HG03442 (cell line): Measurements from ENCODE around the gene ODAD4.

ENCODE experiments used
- ATAC-seq: cut with Tn5 transposase; IDR thresholded peaks from one replicate; pipeline ENCODE4 v1.9.1; 2021; ENCODE audit warnings: mild to moderate bottlenecking, moderate library complexity; ENCODE audit not compliant: unreplicated experiment

The ODAD4 gene

DNA sequence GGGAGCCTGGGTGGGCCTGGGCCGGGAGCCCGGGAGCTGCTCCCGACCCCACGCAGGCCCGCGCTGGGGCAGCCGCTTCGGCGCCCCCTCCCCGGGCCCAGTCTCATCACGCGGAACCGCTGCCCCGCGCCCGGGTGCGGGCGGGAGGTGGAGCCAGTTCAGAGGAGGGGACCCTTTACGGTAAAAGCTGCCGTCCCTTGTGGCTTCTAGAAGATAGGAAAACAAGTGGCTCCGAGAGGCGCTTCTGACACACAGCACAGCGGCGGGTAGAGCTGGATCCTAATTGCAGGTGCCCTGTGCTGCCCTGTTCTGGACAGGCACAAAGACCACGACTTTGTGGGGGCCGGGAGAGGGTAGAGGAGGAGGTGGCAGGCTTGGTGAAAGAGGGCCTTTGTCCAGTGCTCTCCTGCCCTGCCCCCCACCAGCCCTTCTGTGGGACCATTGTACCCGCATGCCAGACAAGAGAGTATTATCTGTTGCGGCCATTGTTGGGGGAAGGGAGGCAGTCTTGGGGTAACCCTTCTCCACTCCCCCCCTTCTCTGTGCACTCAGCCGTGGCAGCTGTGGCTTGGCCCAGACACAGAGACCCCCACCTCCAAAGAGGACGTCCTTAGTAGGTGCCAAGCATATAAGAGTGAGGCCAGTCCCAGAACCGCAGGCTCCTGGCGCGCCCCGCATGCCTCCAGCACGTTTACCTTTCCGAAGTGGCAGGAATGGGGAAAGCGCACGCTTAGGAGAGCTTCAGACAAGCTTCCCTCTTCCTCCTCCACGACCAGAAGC lies 36.9 kb downstream of the ODAD4 start:
- ATAC-seq: peak; percentile 4

DNA sequence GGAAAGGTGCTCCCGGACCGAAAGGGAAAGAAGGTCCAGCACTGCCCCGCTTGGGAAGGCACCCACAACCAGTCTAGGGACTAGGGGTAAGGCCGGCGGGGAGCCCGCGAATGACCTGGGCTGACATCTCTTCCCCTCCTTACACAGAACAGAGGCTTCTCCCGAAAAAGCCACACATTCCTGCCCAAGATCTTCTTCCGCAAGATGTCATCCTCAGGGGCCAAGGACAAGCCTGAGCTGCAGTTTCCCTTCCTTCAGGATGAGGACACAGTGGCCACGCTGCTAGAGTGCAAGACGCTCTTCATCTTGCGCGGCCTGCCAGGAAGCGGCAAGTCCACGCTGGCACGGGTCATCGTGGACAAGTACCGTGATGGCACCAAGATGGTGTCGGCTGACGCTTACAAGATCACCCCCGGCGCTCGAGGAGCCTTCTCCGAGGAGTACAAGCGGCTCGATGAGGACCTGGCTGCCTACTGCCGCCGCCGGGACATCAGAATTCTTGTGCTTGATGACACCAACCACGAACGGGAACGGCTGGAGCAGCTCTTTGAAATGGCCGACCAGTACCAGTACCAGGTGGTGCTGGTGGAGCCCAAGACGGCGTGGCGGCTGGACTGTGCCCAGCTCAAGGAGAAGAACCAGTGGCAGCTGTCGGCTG lies 37.6 kb downstream of the ODAD4 start:
- ATAC-seq: no peak

DNA sequence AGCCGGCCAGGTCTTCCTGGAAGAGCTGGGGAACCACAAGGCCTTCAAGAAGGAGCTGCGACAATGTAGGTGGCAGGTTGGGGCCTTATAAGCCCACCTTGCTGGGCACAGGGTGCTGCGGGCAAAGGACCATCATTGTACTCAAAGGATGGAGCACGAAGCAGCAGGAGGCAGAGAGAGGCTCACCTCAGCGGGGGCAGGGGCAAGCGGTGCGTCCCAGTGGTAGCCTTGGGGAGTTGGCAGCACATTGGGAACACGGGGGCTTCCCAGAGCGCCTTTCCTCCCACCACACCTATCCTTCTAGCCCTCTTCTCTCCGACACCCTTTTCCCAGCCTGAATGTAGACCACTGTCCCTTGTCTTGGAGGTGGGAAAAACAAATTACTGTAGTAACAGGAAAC lies 38.3 kb downstream of the ODAD4 start:
- no peak for ATAC-seq

DNA sequence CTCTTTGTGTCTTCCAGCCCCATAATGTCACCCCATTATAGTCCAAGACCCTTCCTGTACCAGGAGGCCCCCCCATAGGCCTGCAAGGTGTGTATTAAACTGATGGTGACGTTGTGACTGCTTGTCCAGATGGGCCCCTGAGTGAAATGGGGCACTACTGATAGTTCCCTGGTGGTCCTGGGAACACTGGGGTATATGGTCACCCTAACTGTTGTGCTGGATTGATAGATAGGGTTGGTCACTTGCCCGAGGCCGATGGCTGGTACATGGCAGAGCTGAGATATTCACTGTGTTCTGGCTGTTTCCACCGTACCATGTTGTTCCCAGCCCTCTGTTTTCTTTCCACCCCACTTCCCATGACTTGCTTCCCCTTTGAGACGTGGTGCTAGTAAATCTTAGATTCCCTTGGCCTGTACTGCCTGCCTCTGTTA lies 40.5 kb downstream of the ODAD4 start:
- ATAC-seq: no peak

DNA sequence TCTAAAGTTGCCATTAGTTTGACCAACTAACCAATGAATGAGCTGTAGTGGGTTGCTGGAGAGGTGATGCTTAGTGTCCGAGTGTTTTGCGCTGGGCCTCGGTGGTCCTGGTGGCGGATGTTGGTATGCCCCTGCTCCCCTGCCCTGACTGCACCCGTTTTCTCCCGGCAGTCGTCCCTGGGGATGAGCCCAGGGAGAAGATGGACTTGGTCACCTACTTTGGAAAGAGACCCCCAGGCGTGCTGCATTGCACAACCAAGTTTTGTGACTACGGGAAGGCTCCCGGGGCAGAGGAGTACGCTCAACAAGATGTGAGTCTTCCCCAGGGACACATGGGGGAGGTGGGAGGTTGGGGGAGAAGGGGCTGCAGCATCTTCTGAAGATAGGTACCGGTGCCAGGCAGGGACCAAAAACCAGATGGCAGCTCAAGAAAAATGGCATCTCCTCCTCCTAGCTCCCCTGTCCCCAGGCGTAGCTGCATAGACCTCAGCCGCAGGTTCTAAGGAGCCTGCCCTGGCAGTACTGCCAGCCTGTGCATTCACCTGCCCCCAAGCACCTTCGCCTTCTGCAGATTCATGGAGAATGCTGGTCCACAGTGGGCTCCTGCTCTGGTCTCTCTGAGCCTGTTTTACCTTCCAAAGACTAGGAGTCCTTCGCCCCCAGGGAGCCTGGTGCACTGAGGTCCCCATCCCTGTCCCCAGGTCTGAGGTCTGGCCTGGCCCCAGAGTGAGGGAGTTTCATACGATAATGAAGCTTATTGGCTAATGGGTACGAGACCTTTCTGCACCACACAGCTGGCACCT lies 41.5 kb downstream of the ODAD4 start:
- no peak for ATAC-seq

DNA sequence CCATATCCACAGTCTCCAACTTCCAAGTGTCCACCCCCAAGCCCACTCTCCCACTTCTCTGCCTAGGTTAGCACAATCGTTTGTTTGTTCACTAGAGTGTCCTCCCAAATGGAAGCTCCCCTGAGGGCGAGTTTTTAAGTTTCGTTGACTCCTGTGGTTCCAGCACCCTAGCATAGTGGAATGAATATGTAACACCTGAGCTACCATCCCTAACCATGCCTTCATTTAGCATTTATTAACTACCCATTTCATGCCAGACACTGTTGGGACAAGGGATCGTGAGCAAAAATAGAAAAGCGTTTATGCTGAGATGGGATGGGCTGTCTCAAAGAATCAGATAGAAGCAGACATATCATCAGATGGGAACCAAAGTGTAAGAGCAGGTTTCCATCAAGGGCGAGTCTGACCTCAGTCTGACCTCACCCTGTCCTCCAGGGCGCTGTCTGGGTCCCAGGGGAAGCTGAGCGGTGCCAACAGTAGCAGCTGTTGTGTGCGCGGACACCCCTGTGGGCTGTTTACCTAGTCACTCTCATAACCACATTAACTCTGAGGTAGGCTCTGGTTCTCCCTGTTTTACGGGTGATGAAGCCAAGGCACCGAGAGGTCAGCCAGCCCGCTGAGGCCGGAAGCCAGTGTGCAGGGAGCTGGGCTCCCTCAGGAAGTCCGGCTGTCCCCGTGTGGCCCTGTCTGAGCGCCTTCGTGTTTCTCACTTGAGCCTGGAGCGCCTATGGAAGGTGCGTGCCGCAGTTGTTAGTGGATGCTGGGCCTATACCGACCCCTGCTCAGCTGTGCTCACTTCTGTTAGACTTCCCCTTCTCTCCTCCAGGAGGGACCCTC lies 42.4 kb downstream of the ODAD4 start:
- ATAC-seq: no peak

DNA sequence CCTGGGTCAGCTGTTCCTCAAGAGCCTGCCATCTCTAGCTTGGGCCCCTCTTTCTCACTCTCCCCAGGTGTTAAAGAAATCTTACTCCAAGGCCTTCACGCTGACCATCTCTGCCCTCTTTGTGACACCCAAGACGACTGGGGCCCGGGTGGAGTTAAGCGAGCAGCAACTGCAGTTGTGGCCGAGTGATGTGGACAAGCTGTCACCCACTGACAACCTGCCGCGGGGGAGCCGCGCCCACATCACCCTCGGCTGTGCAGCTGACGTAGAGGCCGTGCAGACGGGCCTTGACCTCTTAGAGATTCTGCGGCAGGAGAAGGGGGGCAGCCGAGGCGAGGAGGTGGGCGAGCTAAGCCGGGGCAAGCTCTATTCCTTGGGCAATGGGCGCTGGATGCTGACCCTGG lies 43.0 kb downstream of the ODAD4 start:
- ATAC-seq: no peak

DNA sequence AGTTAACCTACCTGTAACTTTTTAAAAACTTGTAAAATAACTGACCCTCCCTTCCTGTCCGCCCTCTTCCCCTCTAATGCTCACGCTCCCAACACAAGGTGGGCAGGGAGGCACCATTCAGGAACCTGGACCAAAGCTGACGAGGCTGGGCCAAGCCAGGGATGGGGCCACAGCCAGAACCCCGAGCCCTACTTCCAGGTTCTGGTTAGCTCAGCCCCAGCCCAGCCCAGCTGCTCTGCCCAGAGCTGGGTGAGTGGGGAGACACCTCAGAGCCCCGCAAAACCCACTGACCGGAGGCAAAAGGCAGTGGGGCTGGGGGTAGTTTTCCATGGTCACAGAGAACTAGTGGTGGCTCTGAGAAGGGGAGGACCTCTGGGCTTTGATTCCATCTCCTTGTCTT lies 43.6 kb downstream of the ODAD4 start:
- ATAC-seq: no peak

DNA sequence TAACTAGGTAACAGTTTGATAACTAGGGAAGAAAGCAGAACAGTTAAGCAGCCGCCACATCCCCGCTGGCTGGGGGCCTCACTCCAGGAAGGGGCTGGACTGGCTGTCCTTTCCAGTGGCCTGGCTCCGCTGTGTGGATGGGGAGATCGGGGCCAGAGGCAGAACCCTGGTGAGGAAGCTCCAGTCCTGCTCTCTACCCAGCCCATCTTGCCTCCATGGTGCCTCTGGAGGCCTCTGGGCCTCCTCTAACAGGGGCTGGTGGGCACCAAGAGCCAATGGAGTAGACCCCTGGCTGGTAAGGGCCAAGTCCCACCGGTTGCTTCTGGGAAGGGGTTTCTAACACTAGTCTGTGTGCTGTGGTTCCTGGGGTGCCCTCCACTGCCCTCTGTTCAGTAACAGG lies 44.2 kb downstream of the ODAD4 start:
- ATAC-seq: no peak

DNA sequence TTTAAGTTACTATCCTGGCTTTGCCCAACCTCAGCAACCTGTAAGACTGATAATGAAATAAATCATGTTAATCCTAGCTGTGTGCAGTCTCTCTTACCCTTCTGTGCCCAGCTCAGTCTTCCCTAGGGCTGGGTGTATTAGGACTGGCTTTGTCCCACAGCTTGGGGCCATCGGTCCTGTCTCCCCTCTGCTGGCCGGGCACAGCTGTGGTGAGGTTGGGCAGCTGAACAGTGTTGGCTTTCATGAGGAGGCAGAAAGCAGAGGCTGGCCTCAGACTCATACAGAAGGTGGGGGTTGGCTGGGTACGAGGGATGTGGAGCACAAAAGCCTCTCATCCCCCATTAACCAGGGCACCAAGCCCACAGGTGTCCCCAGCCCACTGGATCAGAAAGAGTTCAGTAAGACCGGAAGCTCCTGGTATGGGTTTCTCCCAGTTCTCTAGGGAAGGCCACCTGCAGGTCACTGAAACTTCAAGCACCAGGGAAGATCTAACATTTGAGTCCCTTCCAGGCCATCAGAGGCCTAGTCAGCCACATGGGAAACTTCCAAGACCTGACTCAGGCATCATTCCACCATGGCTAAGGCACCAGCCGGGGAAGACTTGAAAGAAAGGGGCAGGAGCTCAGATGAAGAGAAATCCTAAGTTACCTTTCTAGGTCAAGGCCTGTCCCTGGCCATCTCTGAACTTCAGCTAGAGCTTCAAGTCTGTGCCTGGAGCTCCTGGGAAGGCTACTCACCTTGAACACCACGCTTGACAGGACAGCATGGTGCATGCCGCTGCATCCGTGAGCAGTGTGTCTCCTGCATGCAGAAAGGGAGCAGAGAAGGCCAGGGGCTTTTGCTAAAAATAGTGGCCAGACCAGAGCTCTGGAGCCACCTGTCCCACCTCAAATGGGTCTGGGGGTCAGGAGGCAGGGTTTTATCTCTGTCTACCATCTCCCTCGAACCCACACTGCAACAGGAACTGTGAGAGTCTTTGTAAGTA lies 45.0 kb downstream of the ODAD4 start:
- no peak for ATAC-seq

DNA sequence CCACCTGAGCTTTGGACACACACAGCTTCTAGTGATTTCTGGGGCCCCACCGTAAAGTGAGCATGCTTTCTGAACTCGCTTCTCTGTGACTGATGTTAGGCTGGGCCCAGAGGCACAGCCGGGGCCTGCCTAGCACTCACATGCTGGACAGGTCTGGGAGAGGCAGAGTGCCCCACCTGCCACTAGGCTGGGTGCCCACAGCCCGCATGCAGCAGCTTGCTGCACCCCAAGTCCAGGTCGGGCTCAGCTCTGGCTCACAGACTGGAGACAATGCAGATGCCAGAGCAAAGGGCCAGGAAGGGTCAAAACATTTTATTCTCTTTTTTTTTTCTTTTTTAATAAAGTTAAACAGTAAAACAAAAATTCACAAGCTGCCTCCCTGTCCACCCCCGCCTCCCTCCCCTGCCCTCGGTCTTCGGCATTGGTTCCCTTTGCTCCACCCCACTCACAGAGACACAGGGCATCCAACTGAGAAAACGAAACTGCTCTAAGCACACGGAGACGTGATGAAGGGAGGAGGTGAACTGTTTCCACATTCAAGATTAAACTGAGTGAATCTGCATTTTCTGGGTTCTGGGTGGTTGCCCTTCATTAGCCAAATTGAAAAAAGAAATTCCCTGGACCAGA lies 45.8 kb downstream of the ODAD4 start:
- ATAC-seq: no peak

DNA sequence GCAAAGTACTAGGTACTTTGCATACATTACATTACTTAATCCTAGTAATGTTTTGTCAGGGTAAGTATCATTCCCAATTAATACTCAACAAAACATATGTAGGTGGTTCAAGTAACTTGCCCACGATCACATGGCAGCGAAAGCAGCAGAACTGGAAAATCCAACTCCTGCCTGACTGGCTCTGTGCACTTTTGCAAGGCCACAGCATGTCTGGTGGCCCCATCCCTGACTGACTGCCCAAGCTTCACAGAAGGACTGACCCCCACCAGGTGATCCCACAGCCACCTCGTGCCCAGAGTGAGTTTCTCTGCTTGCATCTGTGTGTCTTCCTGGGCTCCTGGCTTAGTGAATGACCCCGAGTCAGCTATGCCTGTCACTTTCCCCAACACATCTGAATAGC lies 47.6 kb downstream of the ODAD4 start:
- no peak for ATAC-seq

DNA sequence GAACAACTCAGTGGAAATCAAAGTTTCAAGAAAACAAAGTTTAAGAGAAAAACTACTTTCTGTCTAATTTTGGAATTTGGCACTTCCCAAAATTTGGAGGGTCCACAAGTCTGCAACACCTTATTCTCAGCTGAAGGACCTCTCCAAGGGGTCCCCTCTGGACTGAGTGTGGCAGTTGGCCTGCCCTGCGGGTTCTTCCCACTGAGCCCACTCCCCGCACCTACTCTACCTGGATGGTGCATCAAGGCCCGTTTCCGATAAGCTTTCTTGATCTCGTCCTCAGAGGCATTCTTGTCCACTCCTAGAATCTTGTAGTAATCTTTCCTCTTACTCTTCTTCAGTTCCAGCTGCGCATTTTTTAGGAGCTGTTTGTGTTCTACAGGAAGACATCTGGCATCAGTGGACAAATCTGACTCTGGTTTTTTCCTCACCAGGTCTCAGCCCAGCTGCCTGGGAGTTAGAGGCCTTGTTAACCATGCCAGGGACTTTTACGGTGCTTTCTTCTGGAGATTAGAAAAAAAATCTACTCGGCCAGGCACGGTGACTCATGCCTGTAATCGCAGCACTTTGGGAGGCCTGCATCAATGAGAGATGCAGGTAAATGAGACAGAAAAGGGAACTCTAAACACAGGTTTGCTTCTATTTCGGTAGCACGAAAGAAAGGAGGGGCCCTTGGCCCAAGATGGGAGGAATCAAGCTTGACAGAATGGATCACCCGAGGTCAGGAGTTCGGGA lies 51.8 kb downstream of the ODAD4 start:
- ATAC-seq: no peak

DNA sequence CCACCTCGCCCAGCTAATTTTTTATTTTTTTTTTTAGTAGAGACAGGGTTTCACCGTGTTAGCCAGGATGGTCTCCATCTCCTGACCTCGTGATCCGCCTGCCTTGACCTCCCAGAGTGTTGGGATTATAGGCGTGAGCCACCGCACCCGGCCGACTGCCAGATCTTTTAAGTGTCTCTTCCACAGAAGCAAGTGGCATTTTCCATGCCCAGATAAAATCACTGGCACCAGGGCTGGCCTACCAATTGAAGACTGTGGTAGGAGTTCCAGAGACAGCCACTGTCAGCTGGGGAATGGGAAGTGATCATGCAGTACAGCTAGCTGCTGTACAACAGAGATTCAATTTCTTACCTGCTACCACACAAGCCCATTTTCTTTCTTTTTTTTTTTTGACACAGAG lies 54.0 kb downstream of the ODAD4 start:
- no peak for ATAC-seq

DNA sequence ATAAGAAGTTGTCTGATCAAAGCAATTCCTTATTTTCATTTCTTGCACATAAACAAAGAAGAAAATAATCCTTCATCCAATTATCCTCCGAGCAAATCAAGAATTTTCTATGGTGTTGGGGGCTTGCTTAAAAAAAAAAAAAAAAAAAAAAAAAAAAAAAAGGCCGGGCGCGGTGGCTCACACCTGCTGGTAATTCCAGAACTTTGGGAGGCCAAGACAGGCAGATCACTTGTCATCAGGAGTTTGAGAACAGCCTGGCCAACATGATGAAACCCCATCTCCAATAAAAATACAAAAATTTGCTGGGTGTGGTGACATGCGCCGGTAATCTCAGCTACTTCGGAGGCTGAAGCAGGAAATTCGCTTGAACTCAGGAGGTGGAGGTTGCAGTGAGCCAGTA lies 55.5 kb downstream of the ODAD4 start:
- ATAC-seq: no peak

DNA sequence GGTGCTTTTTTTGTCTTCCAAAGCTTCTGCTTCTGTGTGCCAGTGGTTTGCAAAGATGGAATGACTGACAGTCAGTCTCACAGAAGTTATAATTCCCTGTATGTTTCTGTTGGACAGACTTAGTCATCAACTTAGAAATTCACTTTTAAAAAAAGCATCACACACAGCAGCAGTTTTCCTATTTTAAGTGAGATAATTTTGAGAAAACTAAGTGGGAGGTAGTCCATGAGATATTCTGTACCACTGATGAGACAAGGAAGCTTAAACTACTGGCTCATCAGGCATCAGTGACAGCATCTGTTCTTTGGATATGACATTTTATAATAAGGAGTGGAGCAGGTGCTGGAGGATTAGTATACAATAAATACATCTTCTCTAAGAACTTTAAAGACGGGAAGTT lies 56.2 kb downstream of the ODAD4 start:
- no peak for ATAC-seq

DNA sequence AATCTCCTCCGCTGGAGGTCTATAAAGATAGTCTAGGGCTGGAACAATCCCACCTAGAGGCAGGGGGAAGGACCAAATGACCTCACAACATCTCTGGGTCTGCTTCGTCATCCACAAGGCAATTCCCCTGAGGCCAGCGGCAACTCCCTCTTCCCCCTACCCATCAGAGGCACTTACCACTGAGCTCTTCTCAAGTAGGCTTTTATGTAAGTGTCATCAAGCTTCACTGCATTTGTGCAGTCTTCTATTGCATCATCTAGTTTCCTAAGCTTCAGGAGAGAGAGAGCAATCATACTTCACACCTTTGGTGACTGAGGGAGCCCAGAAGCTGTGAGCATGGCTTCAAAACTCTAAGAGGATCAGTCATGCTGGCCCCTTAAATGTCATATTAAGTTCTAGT lies 57.2 kb downstream of the ODAD4 start:
- ATAC-seq: no peak

DNA sequence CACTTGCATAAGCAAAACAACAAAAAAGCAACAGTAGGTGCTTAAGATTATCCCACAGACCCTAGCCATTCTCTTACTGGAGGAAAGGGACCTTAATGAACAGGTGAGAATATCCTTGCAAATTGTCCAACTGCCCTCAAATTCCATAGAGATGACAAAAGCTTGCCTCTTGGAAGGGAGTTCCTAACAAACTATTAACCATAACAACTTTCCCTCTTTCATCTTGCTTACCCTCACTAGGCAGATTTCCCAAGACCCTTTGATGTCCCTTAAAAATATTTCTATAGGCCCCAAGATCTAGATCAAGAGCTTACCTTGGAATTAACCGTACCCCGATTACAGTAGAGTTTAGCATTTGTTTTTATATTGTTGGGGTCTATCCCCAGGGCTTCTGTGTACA lies 58.0 kb downstream of the ODAD4 start:
- no peak for ATAC-seq
